ENCODE results near the gene LCOR.

LCOR gene

DNA sequence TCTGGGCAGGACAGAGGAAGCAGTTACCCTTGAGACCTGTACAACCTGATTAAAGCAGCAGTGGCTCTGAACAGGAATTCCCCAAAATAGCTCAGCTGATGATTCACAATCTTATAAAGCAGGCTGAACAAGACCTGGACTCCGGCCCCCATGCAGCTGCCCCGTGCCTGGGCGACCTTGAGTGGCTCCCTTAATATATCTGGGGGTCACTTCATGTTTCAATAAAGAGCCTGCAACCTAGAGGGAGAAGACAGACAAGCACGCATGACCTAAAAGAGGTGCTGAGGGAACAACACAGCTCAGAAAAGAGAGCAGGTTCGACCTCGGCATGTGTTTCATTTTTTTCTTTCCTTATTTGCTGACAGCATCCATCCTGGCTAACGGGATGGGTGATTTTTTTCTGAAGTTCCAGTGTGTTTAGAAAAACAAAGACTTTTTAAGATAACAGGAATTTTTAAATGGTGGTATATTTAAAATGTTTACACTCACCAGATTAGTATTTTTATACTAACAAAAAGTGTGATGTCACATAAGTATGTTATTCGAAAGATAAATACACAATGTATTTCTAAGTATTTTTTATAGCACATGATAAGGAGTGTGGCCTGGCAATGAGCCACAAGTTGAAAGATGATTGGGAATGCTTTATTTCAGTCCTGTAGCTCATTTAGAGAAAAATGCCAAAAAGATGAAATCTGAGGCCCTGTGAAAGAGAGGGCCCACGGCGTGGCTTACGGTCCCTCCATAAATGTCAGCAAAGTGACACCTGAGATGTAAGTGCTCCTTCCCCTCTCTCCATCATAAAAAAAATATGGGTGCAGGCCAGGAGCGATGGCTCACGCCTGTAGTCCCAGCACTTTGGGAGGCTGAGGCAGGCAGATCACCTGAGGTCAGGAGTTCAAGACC lies 192.3 kb downstream of the LCOR start:
- H3K4me3 ChIP-seq (ENCODE audit: low read depth, low read length): no peak overlapping the region
- TF ChIP-seq, protein P1, sequence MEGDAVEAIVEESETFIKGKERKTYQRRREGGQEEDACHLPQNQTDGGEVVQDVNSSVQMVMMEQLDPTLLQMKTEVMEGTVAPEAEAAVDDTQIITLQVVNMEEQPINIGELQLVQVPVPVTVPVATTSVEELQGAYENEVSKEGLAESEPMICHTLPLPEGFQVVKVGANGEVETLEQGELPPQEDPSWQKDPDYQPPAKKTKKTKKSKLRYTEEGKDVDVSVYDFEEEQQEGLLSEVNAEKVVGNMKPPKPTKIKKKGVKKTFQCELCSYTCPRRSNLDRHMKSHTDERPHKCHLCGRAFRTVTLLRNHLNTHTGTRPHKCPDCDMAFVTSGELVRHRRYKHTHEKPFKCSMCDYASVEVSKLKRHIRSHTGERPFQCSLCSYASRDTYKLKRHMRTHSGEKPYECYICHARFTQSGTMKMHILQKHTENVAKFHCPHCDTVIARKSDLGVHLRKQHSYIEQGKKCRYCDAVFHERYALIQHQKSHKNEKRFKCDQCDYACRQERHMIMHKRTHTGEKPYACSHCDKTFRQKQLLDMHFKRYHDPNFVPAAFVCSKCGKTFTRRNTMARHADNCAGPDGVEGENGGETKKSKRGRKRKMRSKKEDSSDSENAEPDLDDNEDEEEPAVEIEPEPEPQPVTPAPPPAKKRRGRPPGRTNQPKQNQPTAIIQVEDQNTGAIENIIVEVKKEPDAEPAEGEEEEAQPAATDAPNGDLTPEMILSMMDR (IDR thresholded peaks at IDR 0.05; ENCODE audit: insufficient read depth, low read depth, low read length, missing control alignments): no peak
- DNase-seq (ENCODE audit: low read depth): peak; percentile 38

DNA sequence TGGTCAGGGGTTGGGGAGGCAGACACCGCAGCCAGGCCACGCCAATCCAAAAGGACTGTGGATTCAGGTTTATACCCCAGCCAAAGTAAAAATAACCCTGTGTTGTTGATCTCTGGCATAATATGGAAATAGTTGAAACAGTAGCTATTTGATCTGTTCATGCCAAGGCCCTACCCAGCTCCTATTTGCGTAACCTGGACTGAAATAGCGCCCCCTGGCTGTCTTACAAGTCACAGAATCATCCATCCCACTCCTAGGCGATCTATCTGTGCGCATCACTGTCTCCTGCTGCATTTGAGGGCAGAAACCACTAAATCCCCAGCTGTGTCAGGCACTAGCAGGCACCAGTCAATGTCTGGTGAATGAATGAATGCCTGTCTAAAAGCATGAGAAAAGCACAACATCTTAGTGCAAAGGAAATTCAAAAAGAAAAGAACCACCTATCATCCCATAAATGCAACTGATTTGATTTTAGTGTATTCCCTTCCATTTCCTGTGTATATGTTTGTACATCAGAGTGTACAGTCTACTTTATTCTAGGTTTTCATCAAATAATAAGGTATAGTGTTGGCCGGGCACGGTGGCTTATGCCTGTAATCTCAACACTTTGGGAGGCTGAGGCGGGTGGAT lies 193.6 kb downstream of the LCOR start:
- DNase-seq (ENCODE audit: low read depth): peak; percentile 84
- H3K4me3 ChIP-seq (ENCODE audit: low read depth, low read length): no peak overlapping the region
- TF ChIP-seq, protein P1 (IDR thresholded peaks at IDR 0.05; ENCODE audit: insufficient read depth, low read depth, low read length, missing control alignments): peak; percentile 79

DNA sequence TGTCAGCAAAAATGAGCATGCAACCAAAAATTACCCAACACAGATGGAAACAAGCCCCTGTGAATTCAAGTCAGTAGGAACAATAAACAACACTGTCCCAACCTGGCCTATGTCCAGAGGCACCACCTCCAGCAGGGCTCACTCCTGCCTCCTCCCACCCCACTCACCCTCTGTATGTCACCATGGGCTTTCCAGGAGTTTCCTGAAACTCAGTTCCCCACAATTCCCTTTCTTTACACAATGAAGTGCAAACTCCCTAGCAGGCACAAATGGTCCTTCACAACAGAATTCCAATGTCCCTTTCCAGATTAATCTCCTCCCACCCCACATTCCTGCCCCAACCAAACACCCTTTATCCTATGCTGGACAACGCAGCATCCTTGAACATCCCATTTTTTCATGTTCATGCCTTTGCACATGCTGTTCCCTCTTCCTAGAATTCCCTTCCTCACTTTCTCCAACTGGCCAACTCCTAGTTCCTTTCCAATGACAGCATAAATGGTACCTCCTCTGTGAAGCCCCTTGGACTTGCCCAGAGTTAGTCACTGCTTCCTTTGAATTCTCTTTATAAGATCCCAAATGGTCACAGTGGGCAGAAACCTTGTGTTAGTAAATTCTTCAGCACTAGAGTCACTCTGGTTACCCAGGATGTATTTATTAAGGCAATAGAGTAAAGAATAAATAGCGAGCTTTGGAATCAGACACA lies 196.2 kb downstream of the LCOR start:
- no peak overlapping the region for H3K4me3 ChIP-seq (ENCODE audit: low read depth, low read length)
- TF ChIP-seq, protein P1 (IDR thresholded peaks at IDR 0.05; ENCODE audit: insufficient read depth, low read depth, low read length, missing control alignments): no peak
- no peak for DNase-seq (ENCODE audit: low read depth)

DNA sequence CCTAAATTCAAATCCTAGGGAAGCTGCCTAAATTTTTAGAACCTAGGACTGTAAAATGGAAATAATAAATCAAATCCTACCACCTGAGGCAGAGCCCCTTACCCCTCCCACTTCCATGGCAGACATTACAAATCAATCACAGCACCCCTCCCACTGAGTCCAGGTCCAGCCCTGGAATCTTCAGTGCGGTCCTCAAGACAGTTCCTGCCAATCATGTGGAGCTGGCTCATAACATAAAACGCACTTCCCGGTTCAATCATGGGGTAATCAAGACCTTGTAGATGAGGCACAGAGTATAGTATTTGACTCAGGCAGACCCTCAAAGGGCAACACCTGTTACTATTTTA lies 196.7 kb downstream of the LCOR start:
- TF ChIP-seq, protein P1 (IDR thresholded peaks at IDR 0.05; ENCODE audit: insufficient read depth, low read depth, low read length, missing control alignments): no peak
- no peak overlapping the region for H3K4me3 ChIP-seq (ENCODE audit: low read depth, low read length)
- DNase-seq (ENCODE audit: low read depth): no peak

DNA sequence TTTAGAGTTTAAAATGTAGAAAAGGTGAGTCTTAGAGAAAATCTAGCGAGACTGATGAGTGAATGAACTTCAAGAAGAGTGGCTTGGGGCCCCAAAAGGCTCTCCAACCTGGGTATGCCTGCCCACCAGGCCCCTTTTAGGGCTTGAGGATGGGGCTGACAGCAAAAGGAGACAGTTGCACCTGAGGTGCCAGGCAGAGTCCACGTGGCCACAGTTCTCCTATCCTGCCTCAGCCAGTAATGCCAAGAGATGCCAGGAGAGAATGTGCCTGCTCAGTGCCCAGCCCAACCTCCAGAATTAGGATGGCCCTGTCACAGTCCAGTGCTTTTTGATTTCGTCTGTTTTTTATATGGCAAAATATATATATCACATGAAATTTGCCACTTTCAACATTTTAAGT lies 197.2 kb downstream of the LCOR start:
- TF ChIP-seq, protein P1 (IDR thresholded peaks at IDR 0.05; ENCODE audit: insufficient read depth, low read depth, low read length, missing control alignments): no peak
- DNase-seq (ENCODE audit: low read depth): no peak

DNA sequence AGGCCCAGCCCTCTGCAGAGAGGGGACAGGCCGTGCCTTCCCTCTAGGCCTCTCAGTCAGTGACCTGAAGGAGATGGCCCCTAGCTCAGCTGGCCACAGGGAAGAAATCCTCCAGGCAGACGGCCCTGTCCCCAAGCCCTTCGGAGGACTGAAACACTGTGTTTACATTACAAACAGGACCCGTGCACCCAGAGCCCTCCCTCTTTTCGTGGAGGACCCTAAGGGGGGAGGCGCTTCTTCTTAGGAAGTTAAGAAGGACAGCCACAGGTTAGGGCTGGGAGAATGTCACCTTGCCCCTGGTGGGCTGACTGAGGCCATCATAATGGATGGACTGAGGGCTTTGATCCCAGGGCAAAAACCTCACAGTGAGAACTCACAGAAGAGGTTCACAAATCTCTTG lies 198.8 kb downstream of the LCOR start:
- no peak for DNase-seq (ENCODE audit: low read depth)
- no peak overlapping the region for H3K4me3 ChIP-seq (ENCODE audit: low read depth, low read length)
- TF ChIP-seq, protein P1 (IDR thresholded peaks at IDR 0.05; ENCODE audit: insufficient read depth, low read depth, low read length, missing control alignments): no peak

More for the DNA sequence above, 197.2 kb downstream of the LCOR start:
- no peak overlapping the region for H3K4me3 ChIP-seq (ENCODE audit: low read depth, low read length)

All from GM12865 (cell line).